ENCODE measurements around the gene NAT16. TPM values are rescaled to one million over a fixed set of nuclear protein-coding genes. Genes with fewer than 3 reads are reported as not detected.

NAT16 gene
- total and polyA plus RNA-seq, 10 of the 15 experiments (the other 5 are each of a cell fraction or from before 2014, with no cell fraction given), result not detected

DNA sequence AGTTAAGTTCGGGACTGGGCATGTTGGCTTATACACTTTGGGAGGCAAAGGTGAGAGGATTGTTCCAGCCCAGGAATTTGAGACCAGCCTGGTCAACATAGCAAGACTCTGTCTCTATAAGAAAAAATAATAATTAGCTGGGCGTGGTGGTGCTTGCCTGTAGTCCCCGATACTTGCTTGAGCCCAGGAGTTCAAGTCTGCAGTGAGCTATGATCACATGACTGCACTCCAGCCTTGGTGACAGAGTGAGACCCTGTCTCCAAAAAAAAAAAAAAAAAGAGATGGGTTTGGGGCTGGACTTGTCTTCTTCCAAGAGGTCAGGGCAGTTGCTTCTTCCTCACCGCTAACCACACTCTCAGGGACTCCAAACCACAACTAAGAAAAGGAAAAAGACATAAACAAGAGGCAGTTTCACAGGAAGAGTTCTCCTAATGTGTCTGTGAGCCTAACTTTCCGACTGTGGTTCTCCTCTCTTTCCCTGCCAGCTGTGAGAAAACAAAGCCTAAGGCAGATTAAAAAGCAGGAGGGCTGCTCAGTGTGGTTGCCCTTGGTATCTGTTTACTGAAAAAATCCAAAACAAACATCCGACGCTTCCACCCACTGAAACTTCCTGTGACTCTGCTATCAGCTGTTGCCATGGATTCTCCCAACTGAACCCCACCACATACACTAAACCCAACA, 55.6 kb downstream of the NAT16 start:
- Histone ChIP-seq H3K9me3 (replicated peaks; ENCODE audit: control insufficient read depth, insufficient read depth, low read length) (no peaks in the 10 kb centered on the region), H3K4me1 (ENCODE audit: control insufficient read depth, insufficient read depth, low read length) (peaks cover 26% of the 10 kb centered on the region), H3K9ac (ENCODE audit: control insufficient read depth, insufficient read depth, low read length) (no peak overlapping the region), H2AFZ (ENCODE audit: control insufficient read depth, low read depth, low read length) (no peak overlapping the region), H3K79me2 (ENCODE audit: control insufficient read depth, insufficient read depth, low read length) (no peaks in the 10 kb centered on the region), H4K20me1 (ENCODE audit: control insufficient read depth, insufficient read depth) (no peaks in the 10 kb centered on the region), H3K36me3 (ENCODE audit: control insufficient read depth in 2 of 2, insufficient read depth in 2 of 2, low read length in 1 of 2) (no peaks in the 10 kb centered on the region), H3K27me3 (replicated peaks in 1 of 2; ENCODE audit: control insufficient read depth in 2 of 2, insufficient read depth in 2 of 2, low read length in 1 of 2) (no peaks in the 10 kb centered on the region), H3K4me3 (no peak overlapping the region), H3K27ac (ENCODE audit: control insufficient read depth, insufficient read depth) (no peak overlapping the region), H3K4me2 (ENCODE audit: control insufficient read depth, insufficient read depth) (0 out of 2 replicates have a peak overlapping the region, but pooled peaks have one; percentile 9)
- SMC1A ChIA-PET (ENCODE audit: uncharacterized antibody, unreplicated experiment), result interaction anchor here (1.3 to 2.9 kb wide), 2 partner anchors 9 to 28 kb away, joined by 3 to 12 read pairs; no protein-coding TSS in a partner anchor
- CTCF ChIA-PET, result interaction anchor here (0.6 to 4.0 kb wide), 9 partner anchors 10 to 178 kb away, joined by 3 to 31 read pairs (median 11); no protein-coding TSS in a partner anchor
- POLR2A ChIA-PET, result interaction anchor here (0.7 to 3.4 kb wide), 3 partner anchors 13 to 41 kb away, joined by 4 to 24 read pairs (median 5); partner anchors contain the start of gene VGF
- RAD21 ChIA-PET (ENCODE audit: unreplicated experiment), result interaction anchor here (1.2 to 2.6 kb wide), 3 partner anchors 9 to 39 kb away, joined by 3 to 8 read pairs (median 3); partner anchors contain the start of gene TRIM56
- in situ Hi-C loops (cut with MboI), result no loop called here
- FAIRE-seq, result no peak
- intact Hi-C loops (cut with micrococcal nuclease; ENCODE audit: unreplicated experiment), result loop anchor here (5.0 kb wide), 1 partner anchor 37 kb away; the partner anchor contains the start of gene TRIM56
- BruUV-seq (replicated peaks), result no TSS peak
- DNase-seq (ENCODE audit: low read depth, low spot score), result no peak
- 59% methylated on average over 7 of the region's 7 CpGs for WGBS (ENCODE audit: insufficient coverage, insufficient replicate concordance, low lambda C conversion rate, missing lambda C conversion rate)
- no peak for ATAC-seq
- TF ChIP-seq PAX5 (IDR thresholded peaks at IDR 0.05; ENCODE audit: borderline replicate concordance, low read depth, low read length), result no peak
- TF ChIP-seq CREM (IDR thresholded peaks at IDR 0.05; ENCODE audit: low read depth), result no peak
- TF ChIP-seq ETV6 (conservative IDR thresholded peaks at IDR 0.05 in 1 of 2, IDR thresholded peaks at IDR 0.05 in 1 of 2; ENCODE audit: borderline replicate concordance in 1 of 2, low read depth in 1 of 2), result no peak
- TF ChIP-seq, protein P1, sequence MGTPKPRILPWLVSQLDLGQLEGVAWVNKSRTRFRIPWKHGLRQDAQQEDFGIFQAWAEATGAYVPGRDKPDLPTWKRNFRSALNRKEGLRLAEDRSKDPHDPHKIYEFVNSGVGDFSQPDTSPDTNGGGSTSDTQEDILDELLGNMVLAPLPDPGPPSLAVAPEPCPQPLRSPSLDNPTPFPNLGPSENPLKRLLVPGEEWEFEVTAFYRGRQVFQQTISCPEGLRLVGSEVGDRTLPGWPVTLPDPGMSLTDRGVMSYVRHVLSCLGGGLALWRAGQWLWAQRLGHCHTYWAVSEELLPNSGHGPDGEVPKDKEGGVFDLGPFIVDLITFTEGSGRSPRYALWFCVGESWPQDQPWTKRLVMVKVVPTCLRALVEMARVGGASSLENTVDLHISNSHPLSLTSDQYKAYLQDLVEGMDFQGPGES (IDR thresholded peaks at IDR 0.05), result no peak
- no peak for TF ChIP-seq CBX5 (IDR thresholded peaks at IDR 0.05; ENCODE audit: low read depth)
- TF ChIP-seq, protein P2, sequence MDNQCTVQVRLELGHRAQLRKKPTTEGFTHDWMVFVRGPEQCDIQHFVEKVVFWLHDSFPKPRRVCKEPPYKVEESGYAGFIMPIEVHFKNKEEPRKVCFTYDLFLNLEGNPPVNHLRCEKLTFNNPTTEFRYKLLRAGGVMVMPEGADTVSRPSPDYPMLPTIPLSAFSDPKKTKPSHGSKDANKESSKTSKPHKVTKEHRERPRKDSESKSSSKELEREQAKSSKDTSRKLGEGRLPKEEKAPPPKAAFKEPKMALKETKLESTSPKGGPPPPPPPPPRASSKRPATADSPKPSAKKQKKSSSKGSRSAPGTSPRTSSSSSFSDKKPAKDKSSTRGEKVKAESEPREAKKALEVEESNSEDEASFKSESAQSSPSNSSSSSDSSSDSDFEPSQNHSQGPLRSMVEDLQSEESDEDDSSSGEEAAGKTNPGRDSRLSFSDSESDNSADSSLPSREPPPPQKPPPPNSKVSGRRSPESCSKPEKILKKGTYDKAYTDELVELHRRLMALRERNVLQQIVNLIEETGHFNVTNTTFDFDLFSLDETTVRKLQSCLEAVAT (IDR thresholded peaks at IDR 0.05), result no peak
- TF ChIP-seq, protein P3, sequence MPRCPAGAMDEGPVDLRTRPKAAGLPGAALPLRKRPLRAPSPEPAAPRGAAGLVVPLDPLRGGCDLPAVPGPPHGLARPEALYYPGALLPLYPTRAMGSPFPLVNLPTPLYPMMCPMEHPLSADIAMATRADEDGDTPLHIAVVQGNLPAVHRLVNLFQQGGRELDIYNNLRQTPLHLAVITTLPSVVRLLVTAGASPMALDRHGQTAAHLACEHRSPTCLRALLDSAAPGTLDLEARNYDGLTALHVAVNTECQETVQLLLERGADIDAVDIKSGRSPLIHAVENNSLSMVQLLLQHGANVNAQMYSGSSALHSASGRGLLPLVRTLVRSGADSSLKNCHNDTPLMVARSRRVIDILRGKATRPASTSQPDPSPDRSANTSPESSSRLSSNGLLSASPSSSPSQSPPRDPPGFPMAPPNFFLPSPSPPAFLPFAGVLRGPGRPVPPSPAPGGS (IDR thresholded peaks at IDR 0.05; ENCODE audit: borderline replicate concordance, insufficient read depth, low read depth, low read length, poor library complexity, severe bottlenecking), result no peak
- peak; percentile 54; the same call in 1 of the 2 replicates for TF ChIP-seq RAD51 (IDR thresholded peaks at IDR 0.05)
- TF ChIP-seq, protein P4, sequence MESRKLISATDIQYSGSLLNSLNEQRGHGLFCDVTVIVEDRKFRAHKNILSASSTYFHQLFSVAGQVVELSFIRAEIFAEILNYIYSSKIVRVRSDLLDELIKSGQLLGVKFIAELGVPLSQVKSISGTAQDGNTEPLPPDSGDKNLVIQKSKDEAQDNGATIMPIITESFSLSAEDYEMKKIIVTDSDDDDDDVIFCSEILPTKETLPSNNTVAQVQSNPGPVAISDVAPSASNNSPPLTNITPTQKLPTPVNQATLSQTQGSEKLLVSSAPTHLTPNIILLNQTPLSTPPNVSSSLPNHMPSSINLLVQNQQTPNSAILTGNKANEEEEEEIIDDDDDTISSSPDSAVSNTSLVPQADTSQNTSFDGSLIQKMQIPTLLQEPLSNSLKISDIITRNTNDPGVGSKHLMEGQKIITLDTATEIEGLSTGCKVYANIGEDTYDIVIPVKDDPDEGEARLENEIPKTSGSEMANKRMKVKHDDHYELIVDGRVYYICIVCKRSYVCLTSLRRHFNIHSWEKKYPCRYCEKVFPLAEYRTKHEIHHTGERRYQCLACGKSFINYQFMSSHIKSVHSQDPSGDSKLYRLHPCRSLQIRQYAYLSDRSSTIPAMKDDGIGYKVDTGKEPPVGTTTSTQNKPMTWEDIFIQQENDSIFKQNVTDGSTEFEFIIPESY (IDR thresholded peaks at IDR 0.05), result no peak
- TF ChIP-seq NFYA (IDR thresholded peaks at IDR 0.05; ENCODE audit: borderline replicate concordance, low read depth, low read length), result no peak
- TF ChIP-seq, protein P5, sequence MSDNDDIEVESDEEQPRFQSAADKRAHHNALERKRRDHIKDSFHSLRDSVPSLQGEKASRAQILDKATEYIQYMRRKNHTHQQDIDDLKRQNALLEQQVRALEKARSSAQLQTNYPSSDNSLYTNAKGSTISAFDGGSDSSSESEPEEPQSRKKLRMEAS (IDR thresholded peaks at IDR 0.05; ENCODE audit: low read depth, low read length), result no peak
- 0 out of 2 replicates have a peak, but pooled peaks have one; percentile 42 for TF ChIP-seq IKZF1 (conservative IDR thresholded peaks at IDR 0.05)
- TF ChIP-seq NRF1 (conservative IDR thresholded peaks at IDR 0.05; ENCODE audit: low read depth, low read length), result no peak

Data from GM12878 (cell line).